ENCODE results near the gene CYP4F2.

GRCh38 chr19:15944401-15944800, 46.5 kb upstream of the CYP4F2 start:
- TF ChIP-seq CEBPB (IDR thresholded peaks at IDR 0.05; ENCODE audit: borderline replicate concordance in 1 of 2, low read depth in 2 of 2, low read length in 2 of 2) (no peak), ZNF687 (IDR thresholded peaks at IDR 0.05) (no peak), SRF (IDR thresholded peaks at IDR 0.05; ENCODE audit: low read depth in 2 of 2, low read length in 2 of 2) (no peak), NBN (IDR thresholded peaks at IDR 0.05) (no peak), ZZZ3 (IDR thresholded peaks at IDR 0.05; ENCODE audit: control insufficient read depth, insufficient read length, low read depth) (no peak), CTCF (IDR thresholded peaks at IDR 0.05 in 2 of 3, conservative IDR thresholded peaks at IDR 0.05 in 1 of 3; ENCODE audit: control insufficient read depth in 2 of 3, extremely low read depth in 1 of 3, insufficient read depth in 1 of 3, low read depth in 3 of 3, low read length in 3 of 3) (no peak), EP300 (IDR thresholded peaks at IDR 0.05; ENCODE audit: borderline replicate concordance in 1 of 2, control insufficient read depth in 1 of 2, low read depth in 2 of 2, low read length in 2 of 2) (no peak), SMC3 (IDR thresholded peaks at IDR 0.05; ENCODE audit: borderline replicate concordance, low read length) (no peak), POLR2A (IDR thresholded peaks at IDR 0.05; ENCODE audit: low read depth, low read length) (no peak)

Measured in GM12878 (cell line).